ENCODE measurements around the gene AHSG.
"Not testable (repeated sequence)": the region's sequence is repeated elsewhere in the genome, so short reads cannot be mapped to it uniquely, and the experiment has no call there.

The AHSG gene

GRCh38 chr3:186618318-186618938 is 5.6 kb downstream of the AHSG start:
- no peak for DNase-seq (ENCODE audit: low read depth, low spot score)

GRCh38 chr3:186619787-186620212 is 6.9 kb downstream of the AHSG start:
- no peak for DNase-seq (ENCODE audit: low read depth, low spot score)

GRCh38 chr3:186620213-186621092 is 7.6 kb downstream of the AHSG start:
- no peak for DNase-seq (ENCODE audit: low read depth, low spot score)

GRCh38 chr3:186621894-186622650 is 9.2 kb downstream of the AHSG start:
- no peak for DNase-seq (ENCODE audit: low read depth, low spot score)

GRCh38 chr3:186622651-186623310 is 9.9 kb downstream of the AHSG start:
- DNase-seq (ENCODE audit: low read depth, low spot score): no peak

- DNase-seq (ENCODE audit: low read depth, low spot score): no peak
Measured at GRCh38 chr3:186624598-186624997, 11.7 kb downstream of the AHSG start.

- no peak for DNase-seq (ENCODE audit: low read depth, low spot score)
Measured at GRCh38 chr3:186625600-186626042, 12.8 kb downstream of the AHSG start.

- no peak for DNase-seq (ENCODE audit: low read depth, low spot score)
Measured at GRCh38 chr3:186626254-186626847, 13.5 kb downstream of the AHSG start.

- DNase-seq (ENCODE audit: low read depth, low spot score): no peak
Measured at GRCh38 chr3:186627852-186628414, 15.1 kb downstream of the AHSG start.

- DNase-seq (ENCODE audit: low read depth, low spot score): no peak
Measured at GRCh38 chr3:186628756-186629155, 15.9 kb downstream of the AHSG start.

- no peak for DNase-seq (ENCODE audit: low read depth, low spot score)
Measured at GRCh38 chr3:186630950-186631641, 18.2 kb downstream of the AHSG start.

GRCh38 chr3:186633481-186633880 is 20.6 kb downstream of the AHSG start:
- DNase-seq (ENCODE audit: low read depth, low spot score): no peak

GRCh38 chr3:186634207-186634606 is 21.3 kb downstream of the AHSG start:
- not testable (repeated sequence) for DNase-seq (ENCODE audit: low read depth, low spot score)

- no peak for DNase-seq (ENCODE audit: low read depth, low spot score)
Measured at GRCh38 chr3:186635532-186635931, 22.7 kb downstream of the AHSG start.

GRCh38 chr3:186636536-186636935 is 23.7 kb downstream of the AHSG start:
- DNase-seq (ENCODE audit: low read depth, low spot score): no peak

GRCh38 chr3:186637686-186638085 is 24.8 kb downstream of the AHSG start:
- no peak for DNase-seq (ENCODE audit: low read depth, low spot score)

- DNase-seq (ENCODE audit: low read depth, low spot score): no peak
Measured at GRCh38 chr3:186638259-186638658, 25.4 kb downstream of the AHSG start.

GRCh38 chr3:186639778-186640472 is 27.1 kb downstream of the AHSG start, which contains the start of gene FETUB:
Gene FETUB, plus strand, starts transcription at chr3:186640399. Its CDS starts 62 bp downstream, at chr3:186640461.
- DNase-seq (ENCODE audit: low read depth, low spot score): no peak

GRCh38 chr3:186640473-186640818 is 27.6 kb downstream of the AHSG start:
- DNase-seq (ENCODE audit: low read depth, low spot score): no peak

- DNase-seq (ENCODE audit: low read depth, low spot score): no peak
Measured at GRCh38 chr3:186640929-186641328, 28.1 kb downstream of the AHSG start.

All from activated CD4-positive, CD25-positive, alpha-beta regulatory T cell treated with anti-CD3 and anti-CD28 coated beads, Interleukin-2, amount 50 U/mL, for 16 hours (primary cell).